Adrenal gland (tissue), 12 donors: Measurements from ENCODE around the gene NFE2L2. TPM values are rescaled to one million over a fixed set of nuclear protein-coding genes. Genes with fewer than 3 reads are reported as not detected.

Experiments used
- DNase-seq, 7 donors: peaks; one replicate each; pipeline ENCODE4 v3.0.0-alpha.2; 2019 to 2020
- H3K27ac ChIP-seq, 5 donors: fragments of 200-600 bp; sonication (generic) in 4 of 5; 1 replicate in 3 of 5; 2 replicates in 2 of 5; pipeline versions ENCODE4 v1.5.1 to v1.8.0; 2016 to 2020; ENCODE audit warnings: mild to moderate bottlenecking in 1 of 5
- H3K27me3 ChIP-seq: fragments of 200-600 bp; 2 replicates; pipeline ENCODE4 v1.8.0; 2021
- H3K36me3 ChIP-seq, 2 donors: fragments of 200-600 bp; replicated peaks in 1 of 2; 1 replicate in 1 of 2; 2 replicates in 1 of 2; pipeline versions ENCODE4 v1.5.1 to v1.8.0; 2018 to 2022
- H3K4me1 ChIP-seq, 2 donors: fragments of 200-600 bp; replicated peaks in 1 of 2; 1 replicate in 1 of 2; 2 replicates in 1 of 2; pipeline versions ENCODE4 v1.5.1 to v1.8.0; 2018 to 2021
- H3K4me3 ChIP-seq, 4 donors: fragments of 200-600 bp; sonication (generic) in 3 of 4; one replicate each; pipeline ENCODE4 v1.5.1; 2016 to 2018
- H3K9me3 ChIP-seq, 3 donors: fragments of 200-600 bp; sonication (generic) in 1 of 3; replicated peaks in 1 of 3; 1 replicate in 2 of 3; 2 replicates in 1 of 3; pipeline versions ENCODE4 v1.5.1 to v1.8.0; 2016 to 2021
- POLR2A ChIP-seq, 2 donors: fragments of 450-650 bp; IDR thresholded peaks; one replicate each; pipeline ENCODE4 v1.6.1; 2017; ENCODE audit warnings: antibody characterized with exemption in 2 of 2, mild to moderate bottlenecking in 2 of 2, moderate library complexity in 1 of 2
- WGBS, 4 donors: extraction: QIAGEN DNeasy Blood & Tissue Kit in 2 of 4; methylation state at CpG; one replicate each; pipeline versions ENCODE4 v1.1.5 to v1.1.7; 2013 to 2017; 5-methylcytosine and 5-hydroxymethylcytosine counted together
- intact Hi-C, 2 donors: fragments of 100-400 bp; cut with DNase I; formaldehyde crosslinking; loops; one replicate each; pipeline versions ENCODE4 v1.14.1 to v1.15.0; 2022 to 2023
- polyA plus RNA-seq, 3 donors: library from polyadenylated mRNA; stranded (reverse); fragments of 200-250 nt in 2 of 3; fragments of 350-450 nt in 1 of 3; fragmentation: Illumina TruSeq in 1 of 3; extraction: RNeasy Lipid Tissue Mini Kit (QIAGEN cat#74804) in 1 of 3; gene quantifications; one replicate each; pipeline ENCODE4 v1.2.3, GENCODE V29; 2013 to 2014
- total RNA-seq, 9 donors: library from RNA; depleted of rRNA in 4 of 9; stranded (reverse); fragments of >200 nt in 4 of 9; fragments of 120-200 nt in 1 of 9; fragmentation: NEBNext Ultra II Directional in 1 of 9; extraction: Animal tissue kit (Norgen Biotek cat#: 25700) in 1 of 9; gene quantifications; one replicate each; pipeline versions ENCODE4 v1.1.0 to v1.2.4, GENCODE V29; 2013 to 2023
- TF ChIP-seq, protein P1 (sequence below), 6 experiments: fragments of 450-650 bp in 4 of 6; fragments of 200-600 bp in 2 of 6; sonication (generic) in 1 of 6; IDR thresholded peaks; 1 replicate in 5 of 6; 2 replicates in 1 of 6; pipeline versions ENCODE4 v1.5.1 to v1.8.0; 2016 to 2021; ENCODE audit warnings: antibody characterized with exemption in 6 of 6, mild to moderate bottlenecking in 2 of 6, moderate library complexity in 1 of 6
- donor health status: healthy with polysubstance abuse.
- donor health status: Bipolar disorder and iron deficiency.
- donor health status: DM: yes; HTN: yes; CAD: no.
- donor health status: DM: no; HTN: no; CAD: no.
- donor health status: DM: no; HTN: no; CAD: no.
- donor health status: DM: yes; HTN: yes; CAD: no.

The NFE2L2 gene
- total and polyA plus RNA-seq, 12 donors = 41.1 to 119 (median 80.4) TPM

DNA sequence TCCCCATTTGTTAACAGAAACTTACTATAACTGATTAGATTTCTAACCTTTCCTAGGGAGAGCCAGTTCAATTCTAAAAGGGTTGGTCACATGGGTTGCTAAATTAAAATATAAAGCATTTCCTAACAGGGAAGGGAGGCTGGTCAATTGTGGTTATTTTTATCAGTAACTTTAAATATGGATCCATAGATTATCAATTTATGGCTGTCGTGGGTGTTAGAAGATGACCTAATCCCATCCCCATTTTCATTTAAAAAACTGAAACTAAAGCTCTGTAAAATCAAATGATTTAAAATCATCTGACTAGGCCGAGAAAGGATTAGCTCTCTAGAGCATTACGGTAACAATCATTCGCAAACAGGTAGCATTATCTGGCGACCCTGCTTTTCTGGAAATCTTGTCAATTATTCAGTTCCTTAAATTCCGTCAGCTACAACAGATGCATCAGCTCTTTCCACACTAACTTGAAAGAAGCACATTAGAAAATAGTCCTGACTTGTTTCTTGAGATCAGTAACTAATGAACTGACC, 52.9 kb downstream of the NFE2L2 start:
- 4 to 8% (median 6%) methylated on average over 6 of the region's 6 CpGs for WGBS, 4 donors
- DNase-seq = no peak
- Histone ChIP-seq H3K36me3 (peaks cover 0 to 12% of the 10 kb centered on the region in 2 donors), H3K27me3 (no peaks in the 10 kb centered on the region), H3K9me3 (no peaks in the 10 kb centered on the region), H3K4me3 (peak overlapping the region in 3 of 4 donors; percentile 49 to 81 (median 64)), H3K27ac (peak overlapping the region; percentile 98 to 100 (median 99)), H3K4me1 (peaks cover 34 to 40% of the 10 kb centered on the region in 2 donors)
- intact Hi-C loops = loop anchor here in 1 of 2 donors (10.0 kb wide), 1 partner anchor 47 kb away; no protein-coding TSS in a partner anchor
- TF ChIP-seq, protein P1, sequence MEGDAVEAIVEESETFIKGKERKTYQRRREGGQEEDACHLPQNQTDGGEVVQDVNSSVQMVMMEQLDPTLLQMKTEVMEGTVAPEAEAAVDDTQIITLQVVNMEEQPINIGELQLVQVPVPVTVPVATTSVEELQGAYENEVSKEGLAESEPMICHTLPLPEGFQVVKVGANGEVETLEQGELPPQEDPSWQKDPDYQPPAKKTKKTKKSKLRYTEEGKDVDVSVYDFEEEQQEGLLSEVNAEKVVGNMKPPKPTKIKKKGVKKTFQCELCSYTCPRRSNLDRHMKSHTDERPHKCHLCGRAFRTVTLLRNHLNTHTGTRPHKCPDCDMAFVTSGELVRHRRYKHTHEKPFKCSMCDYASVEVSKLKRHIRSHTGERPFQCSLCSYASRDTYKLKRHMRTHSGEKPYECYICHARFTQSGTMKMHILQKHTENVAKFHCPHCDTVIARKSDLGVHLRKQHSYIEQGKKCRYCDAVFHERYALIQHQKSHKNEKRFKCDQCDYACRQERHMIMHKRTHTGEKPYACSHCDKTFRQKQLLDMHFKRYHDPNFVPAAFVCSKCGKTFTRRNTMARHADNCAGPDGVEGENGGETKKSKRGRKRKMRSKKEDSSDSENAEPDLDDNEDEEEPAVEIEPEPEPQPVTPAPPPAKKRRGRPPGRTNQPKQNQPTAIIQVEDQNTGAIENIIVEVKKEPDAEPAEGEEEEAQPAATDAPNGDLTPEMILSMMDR (IDR thresholded peaks at IDR 0.05) = no peak
- no peak for TF ChIP-seq POLR2A (IDR thresholded peaks at IDR 0.05)

DNA sequence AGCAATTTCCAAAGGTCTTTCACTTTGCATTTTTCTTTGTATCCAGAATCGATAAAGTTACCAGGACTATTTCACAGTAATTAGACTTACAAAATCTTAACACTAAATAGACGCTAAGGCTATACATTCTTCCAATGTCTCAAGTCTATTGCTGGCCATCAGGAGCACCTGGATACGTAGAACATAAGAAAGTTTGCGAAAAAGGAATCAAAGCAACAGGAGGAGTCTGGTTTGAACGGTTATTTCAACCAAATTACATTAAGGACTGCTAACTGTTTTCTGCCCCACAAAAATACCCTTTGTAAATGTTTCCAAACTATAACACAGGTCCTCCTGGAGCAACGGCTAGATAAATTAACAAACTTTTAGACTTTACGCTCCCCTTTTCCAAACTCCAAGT, 53.4 kb downstream of the NFE2L2 start:
- Histone ChIP-seq H3K36me3 (peaks cover 0 to 7% of the 10 kb centered on the region in 2 donors), H3K4me1 (peaks cover 29 to 35% of the 10 kb centered on the region in 2 donors), H3K27me3 (no peaks in the 10 kb centered on the region), H3K4me3 (peak overlapping the region in 1 of 4 donors; percentile 64), H3K9me3 (no peaks in the 10 kb centered on the region), H3K27ac (peak overlapping the region; percentile 98 to 100 (median 99))
- intact Hi-C loops = loop anchor here in 1 of 2 donors (10.0 kb wide), 1 partner anchor 46 kb away; no protein-coding TSS in a partner anchor
- TF ChIP-seq POLR2A (IDR thresholded peaks at IDR 0.05) = no peak
- TF ChIP-seq, protein P1 (IDR thresholded peaks at IDR 0.05) = no peak
- WGBS, 4 donors = 48 to 61% (median 55%) methylated on average over 7 of the region's 7 CpGs
- no peak for DNase-seq

DNA sequence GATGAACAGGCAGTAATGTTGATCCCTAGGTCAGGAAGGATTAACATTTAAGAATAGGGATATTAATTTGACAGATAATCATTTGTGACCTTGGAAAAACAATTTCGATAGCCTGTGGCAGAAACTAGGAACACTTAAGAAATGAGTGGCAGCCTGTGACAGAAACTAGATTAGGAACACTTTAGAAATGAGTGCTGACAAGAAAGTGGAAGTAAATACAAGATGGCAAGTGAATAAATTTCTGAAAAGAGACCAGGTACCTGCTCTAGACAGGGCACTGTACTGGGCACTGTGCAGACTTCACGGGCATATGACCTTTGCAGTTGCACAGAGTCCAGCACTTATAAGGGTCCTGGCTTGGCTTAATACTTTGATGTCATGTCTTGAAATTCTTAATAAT, 57.4 kb downstream of the NFE2L2 start:
- H3K27ac ChIP-seq = no peak overlapping the region
- H3K4me1 ChIP-seq = peaks cover 11 to 13% of the 10 kb centered on the region in 2 donors
- H3K9me3 ChIP-seq = no peaks in the 10 kb centered on the region
- no peak overlapping the region for H3K4me3 ChIP-seq
- TF ChIP-seq POLR2A (IDR thresholded peaks at IDR 0.05) = no peak
- TF ChIP-seq, protein P1 (IDR thresholded peaks at IDR 0.05) = no peak
- 52 to 84% (median 62%) methylated on average over 2 of the region's 2 CpGs for whole genome bisulfite sequencing, 4 donors
- H3K36me3 ChIP-seq = no peaks in the 10 kb centered on the region
- intact Hi-C loops = no loop called here
- H3K27me3 ChIP-seq = no peaks in the 10 kb centered on the region
- no peak for DNase-seq

DNA sequence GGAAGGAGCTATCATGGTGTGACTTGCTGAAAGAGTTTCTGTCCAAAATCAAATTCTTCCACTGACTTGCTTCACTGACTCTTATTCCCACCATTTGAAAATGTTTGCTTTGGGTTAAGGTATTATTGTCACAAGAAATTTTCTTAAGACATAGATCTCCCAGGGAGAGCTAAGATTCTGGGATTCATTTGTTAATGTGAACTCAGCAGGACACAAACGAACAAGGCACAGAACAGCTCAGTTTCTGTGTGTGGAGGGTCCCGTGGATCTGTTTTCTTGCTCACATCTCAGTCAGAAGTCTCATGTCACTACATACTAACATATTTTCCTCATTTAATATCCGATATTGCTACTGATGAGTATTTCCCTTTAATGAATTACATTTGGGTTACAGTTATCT, 60.1 kb downstream of the NFE2L2 start:
- Histone ChIP-seq H3K4me3 (no peak overlapping the region), H3K4me1 (no peaks in the 10 kb centered on the region), H3K27ac (no peak overlapping the region), H3K36me3 (no peaks in the 10 kb centered on the region), H3K27me3 (no peaks in the 10 kb centered on the region), H3K9me3 (no peaks in the 10 kb centered on the region)
- 83 to 87% (median 86%) methylated on average over 3 of the region's 3 CpGs for WGBS, 4 donors
- intact Hi-C loops = no loop called here
- no peak for TF ChIP-seq POLR2A (IDR thresholded peaks at IDR 0.05)
- TF ChIP-seq, protein P1 (IDR thresholded peaks at IDR 0.05) = no peak
- DNase-seq = no peak
